K562 (cell line): Measurements from ENCODE around the gene SH3BP2. TPM values are rescaled to one million over a fixed set of nuclear protein-coding genes. Genes with fewer than 3 reads are reported as not detected.
A peak's percentile ranks its signal among the peaks of the same experiment; 100 is the strongest.

Experiments
- BACH1 ChIP-seq: fragments of 200-800 bp; sonication (Bioruptor generic); IDR thresholded peaks from 2 replicates; pipeline ENCODE4 v1.6.1; 2016; ENCODE audit warnings: missing genetic modification characterization, missing compliant biosample characterization
- BRF2 ChIP-seq: IDR thresholded peaks from 3 replicates; pipeline ENCODE4 v1.6.1; 2011; ENCODE audit warnings: borderline replicate concordance, mild to moderate bottlenecking; ENCODE audit not compliant: insufficient read length, insufficient read depth
- E2F4 ChIP-seq: sonication (generic); formaldehyde crosslinking; IDR thresholded peaks from 2 replicates; pipeline ENCODE4 v1.8.0; 2022; ENCODE audit warnings: mild to moderate bottlenecking, low read depth, missing genetic modification reagents
- EGR1 ChIP-seq: fragments of 450-650 bp; conservative IDR thresholded peaks from 2 replicates; pipeline ENCODE4 v1.6.1; 2017; ENCODE audit warnings: mild to moderate bottlenecking
- HMGN3 ChIP-seq: IDR thresholded peaks from 2 replicates; pipeline ENCODE4 v1.6.1; 2011; ENCODE audit warnings: borderline replicate concordance, low read depth, mild to moderate bottlenecking, mixed read lengths, low read length; ENCODE audit not compliant: insufficient read length; ENCODE audit errors: extremely low read depth
- NBN ChIP-seq: fragments of 450-650 bp; IDR thresholded peaks from 2 replicates; pipeline ENCODE4 v1.6.1; 2016; ENCODE audit warnings: low read depth, mild to moderate bottlenecking
- PHB ChIP-seq: fragments of 250-450 bp; sonication (Bioruptor Pico); IDR thresholded peaks from 2 replicates; pipeline ENCODE4 v1.5.0; 2021
- PTRF ChIP-seq: fragments of 450-650 bp; IDR thresholded peaks from 2 replicates; pipeline ENCODE4 v1.6.1; 2016; ENCODE audit warnings: mild to moderate bottlenecking, missing genetic modification characterization, missing compliant biosample characterization
- SMARCA4 ChIP-seq: fragments of 450-650 bp; IDR thresholded peaks from 2 replicates; pipeline ENCODE4 v1.6.1; 2016
- SNAPC5 ChIP-seq: fragments of 250-450 bp; sonication (Bioruptor Pico); IDR thresholded peaks from 2 replicates; pipeline ENCODE4 v1.8.0; 2021; ENCODE audit warnings: moderate library complexity, mild to moderate bottlenecking, inconsistent platforms
- ZBTB11 ChIP-seq, 3 experiments: fragments of 200-800 bp in 1 of 3; fragments of 250-450 bp in 1 of 3; fragments of 450-650 bp in 1 of 3; sonication (Bioruptor Pico) in 1 of 3; sonication (Bioruptor generic) in 1 of 3; formaldehyde crosslinking in 1 of 3; IDR thresholded peaks; 2 replicates each; pipeline versions ENCODE4 v1.6.1 to v1.8.0; 2016 to 2022; ENCODE audit warnings: mild to moderate bottlenecking in 2 of 3, missing genetic modification characterization in 2 of 3, missing compliant biosample characterization in 1 of 3, moderate library complexity in 1 of 3
- ZNF24 ChIP-seq: fragments of 450-650 bp; IDR thresholded peaks from 2 replicates; pipeline ENCODE4 v1.6.1; 2016
- ZNF274 ChIP-seq: IDR thresholded peaks from 2 replicates; pipeline ENCODE4 v1.6.1; 2011; ENCODE audit warnings: low read depth, mild to moderate bottlenecking, low read length, moderate library complexity, borderline replicate concordance
- ZNF592 ChIP-seq: fragments of 450-650 bp; IDR thresholded peaks from 2 replicates; pipeline ENCODE4 v1.6.1; 2017; ENCODE audit warnings: antibody characterized with exemption, mild to moderate bottlenecking
- ZSCAN29 ChIP-seq: fragments of 450-650 bp; IDR thresholded peaks from 2 replicates; pipeline ENCODE4 v1.6.1; 2017
- polyA plus RNA-seq, 8 experiments: library from polyadenylated mRNA; depleted of rRNA in 4 of 8; stranded (reverse) in 5 of 8; unstranded in 3 of 8; fragments of >200 nt; fragmentation: Nextera tagmentation in 2 of 8; fragmentation: Illumina TruSeq in 1 of 8; extraction: Ambion mirVana in 2 of 8; extraction: Trizol in 1 of 8; gene quantifications; 2 replicates each; pipeline versions ENCODE4 v1.2.1 to v1.2.3, GENCODE V29; 2011 to 2014; ENCODE audit warnings: inconsistent platforms in 1 of 8, missing spikeins in 1 of 8
- total RNA-seq, 7 experiments: library from RNA; depleted of rRNA in 6 of 7; stranded (reverse); fragments of >200 nt in 6 of 7; fragmentation: Illumina TruSeq in 2 of 7; extraction: Trizol in 2 of 7; gene quantifications; 2 replicates each; pipeline versions ENCODE4 v1.2.1 to v1.2.3, GENCODE V29; 2011 to 2021; ENCODE audit warnings: low replicate concordance in 1 of 7

SH3BP2 gene
- total and polyA plus RNA-seq, 9 of the 15 experiments (the other 6 are each of a cell fraction or from before 2014, with no cell fraction given), result 0.34 to 16.0 (median 5.1) TPM

GRCh38 chr4:2755821-2756690 lies 36.8 kb upstream of the SH3BP2 start, which contains the start of gene TNIP2 (continued):
- peak; percentile 71; the same call in 1 of the 2 replicates for TF ChIP-seq ZNF592
- TF ChIP-seq EGR1, result 0 out of 2 replicates have a peak, but pooled peaks have one; percentile 14
- TF ChIP-seq BRF2, result no peak
- no peak for TF ChIP-seq NBN
- peak in 1 of 3 experiments; percentile 69; a peak in 2 of 6 replicates for TF ChIP-seq ZBTB11 (CRISPR knock-in tag; IDR thresholded peaks at IDR 0.05)
- TF ChIP-seq SMARCA4, result no peak
- no peak for TF ChIP-seq PTRF (tag)
- TF ChIP-seq SNAPC5 (CRISPR knock-in tag), result no peak
- no peak for TF ChIP-seq ZNF274
- TF ChIP-seq HMGN3, result peak; percentile 59
- TF ChIP-seq BACH1 (tag), result no peak
- TF ChIP-seq E2F4 (CRISPR knock-in tag), result no peak
- no peak for TF ChIP-seq ZSCAN29
- TF ChIP-seq ZNF24, result peak; percentile 45; the same call in 1 of the 2 replicates
- TF ChIP-seq PHB (CRISPR knock-in tag), result no peak
